ENCODE measurements around the gene CCL28.

DNA sequence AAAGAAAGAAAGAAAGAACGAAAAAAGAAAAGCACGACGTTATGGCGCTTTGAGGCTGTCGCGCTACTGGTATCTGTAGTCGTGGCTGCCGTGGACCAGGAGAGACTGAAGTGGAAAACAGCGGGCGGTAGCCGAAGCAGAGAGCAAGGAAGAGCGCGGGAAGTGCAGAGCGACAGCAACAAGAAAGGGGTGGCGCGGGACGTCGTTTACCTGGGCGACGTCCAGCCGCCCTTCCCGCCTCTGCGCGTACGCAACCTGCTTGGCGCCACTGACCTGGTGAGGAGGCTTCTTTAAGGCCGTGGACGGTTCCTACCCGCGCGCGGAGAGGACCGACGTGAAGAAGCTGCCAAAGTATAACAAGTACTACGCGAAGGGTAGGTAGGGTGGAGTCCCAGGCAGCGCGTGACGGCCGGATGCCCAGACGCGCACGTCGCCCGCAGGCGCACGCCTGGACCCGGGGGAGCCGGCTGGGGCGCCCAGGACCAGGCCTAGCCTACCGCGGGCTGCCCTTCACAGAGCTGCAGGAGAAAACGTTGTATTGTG lies 15.4 kb downstream of the CCL28 start:
- TF ChIP-seq CTCF (IDR thresholded peaks at IDR 0.05; ENCODE audit: low read depth, low read length, poor library complexity, severe bottlenecking) = no peak
- TF ChIP-seq EZH2phosphoT487 (IDR thresholded peaks at IDR 0.05; ENCODE audit: borderline replicate concordance, low read length) = no peak
